OCI-LY7 (cell line): ENCODE data around the gene IFITM10. TPM values are rescaled to one million over a fixed set of nuclear protein-coding genes. Genes with fewer than 3 reads are reported as not detected.

Experiments used
- BruUV-seq: library from RNA; stranded (reverse); fragments of 400-500 nt; replicated peaks from 2 replicates; lab custom pipeline; 2021; lab: Mats Ljungman, UMichigan
- CTCF ChIA-PET: fragments of 300-600 bp; sonication (Branson Sonifier 250); formaldehyde crosslinking; loops from one replicate; lab custom pipeline; 2022; ENCODE audit warnings: antibody characterized with exemption; ENCODE audit not compliant: unreplicated experiment; lab: Charles Lee
- POLR2A ChIA-PET: fragments of 300-600 bp; sonication (Branson Sonifier 250); formaldehyde crosslinking; loops from one replicate; lab custom pipeline; 2022; ENCODE audit warnings: antibody characterized with exemption; lab: Charles Lee
- DNase-seq: peaks from one replicate; pipeline ENCODE4 v3.0.0-alpha.2; 2015; ENCODE audit warnings: low spot score
- H2AFZ ChIP-seq: fragments of 200-600 bp; sonication (generic), shearing (Covaris generic); 2 replicates; pipeline ENCODE4 v1.6.1; 2014; ENCODE audit warnings: mild to moderate bottlenecking, antibody characterized with exemption, low read length, moderate library complexity
- H3K27ac ChIP-seq: fragments of 200-600 bp; sonication (generic); 2 replicates; pipeline ENCODE4 v1.5.1; 2014; ENCODE audit warnings: mixed run types, low read depth, mild to moderate bottlenecking, moderate library complexity, low read length, inconsistent platforms; ENCODE audit not compliant: poor library complexity, severe bottlenecking
- H3K36me3 ChIP-seq: fragments of 200-600 bp; sonication (generic); 2 replicates; pipeline ENCODE4 v1.6.1; 2014; ENCODE audit warnings: mild to moderate bottlenecking, antibody characterized with exemption, low read length, moderate library complexity, mixed read lengths; ENCODE audit not compliant: insufficient read depth
- H3K4me1 ChIP-seq: fragments of 200-600 bp; sonication (generic); 2 replicates; pipeline ENCODE4 v1.5.1; 2014; ENCODE audit warnings: mild to moderate bottlenecking, low read length; ENCODE audit not compliant: insufficient read depth, poor library complexity, severe bottlenecking
- H3K4me2 ChIP-seq: fragments of 200-600 bp; sonication (generic); 2 replicates; pipeline ENCODE4 v1.6.1; 2014; ENCODE audit warnings: mild to moderate bottlenecking, low read length
- H3K4me3 ChIP-seq: fragments of 200-600 bp; sonication (generic); 2 replicates; pipeline ENCODE4 v1.5.1; 2014; ENCODE audit warnings: mild to moderate bottlenecking, low read depth, low read length; ENCODE audit not compliant: poor library complexity, severe bottlenecking
- H3K79me2 ChIP-seq: fragments of 200-600 bp; sonication (generic); 2 replicates; pipeline ENCODE4 v1.6.1; 2016; ENCODE audit warnings: low read depth, mild to moderate bottlenecking, low read length, moderate library complexity, mixed read lengths; ENCODE audit not compliant: insufficient read depth
- H3K9me2 ChIP-seq: fragments of 200-600 bp; sonication (generic); 2 replicates; pipeline ENCODE4 v1.6.1; 2016; ENCODE audit warnings: mild to moderate bottlenecking, low read length, mixed read lengths; ENCODE audit not compliant: insufficient read depth
- H3K9me3 ChIP-seq: fragments of 200-600 bp; sonication (generic); 2 replicates; pipeline ENCODE4 v1.6.1; 2014; ENCODE audit warnings: mild to moderate bottlenecking, mixed run types, low read length, mixed read lengths
- H4K20me1 ChIP-seq: fragments of 200-600 bp; sonication (generic); 2 replicates; pipeline ENCODE4 v1.6.1; 2014; ENCODE audit warnings: mild to moderate bottlenecking, antibody characterized with exemption, low read length, moderate library complexity, mixed read lengths; ENCODE audit not compliant: insufficient read depth
- EZH2phosphoT487 ChIP-seq: fragments of 200-600 bp; sonication (generic); IDR thresholded peaks from 2 replicates; pipeline ENCODE4 v1.6.1; 2018; ENCODE audit warnings: low read depth, borderline replicate concordance, mild to moderate bottlenecking, mixed run types, antibody characterized with exemption, low read length, moderate library complexity, mixed read lengths
- intact Hi-C: fragments of 100-400 bp; cut with micrococcal nuclease; formaldehyde crosslinking; loops from one replicate; pipeline ENCODE4 v1.10.0; 2022; ENCODE audit not compliant: unreplicated experiment
- total RNA-seq, 2 experiments: library from RNA; depleted of rRNA in 1 of 2; stranded (reverse); fragments of >200 nt in 1 of 2; shearing (Covaris generic) in 1 of 2; gene quantifications; 2 replicates each; pipeline ENCODE4 v1.2.3, GENCODE V29; 2014 to 2022
- TF ChIP-seq, protein P1 (sequence below): fragments of 200-600 bp; sonication (generic); conservative IDR thresholded peaks from 2 replicates; pipeline ENCODE4 v1.5.1; 2014; ENCODE audit warnings: mild to moderate bottlenecking, antibody characterized with exemption, low read length, moderate library complexity, mixed read lengths

The IFITM10 gene
- total RNA-seq, 2 experiments from 2014 or later, result 0.30 to 0.38 TPM

DNA sequence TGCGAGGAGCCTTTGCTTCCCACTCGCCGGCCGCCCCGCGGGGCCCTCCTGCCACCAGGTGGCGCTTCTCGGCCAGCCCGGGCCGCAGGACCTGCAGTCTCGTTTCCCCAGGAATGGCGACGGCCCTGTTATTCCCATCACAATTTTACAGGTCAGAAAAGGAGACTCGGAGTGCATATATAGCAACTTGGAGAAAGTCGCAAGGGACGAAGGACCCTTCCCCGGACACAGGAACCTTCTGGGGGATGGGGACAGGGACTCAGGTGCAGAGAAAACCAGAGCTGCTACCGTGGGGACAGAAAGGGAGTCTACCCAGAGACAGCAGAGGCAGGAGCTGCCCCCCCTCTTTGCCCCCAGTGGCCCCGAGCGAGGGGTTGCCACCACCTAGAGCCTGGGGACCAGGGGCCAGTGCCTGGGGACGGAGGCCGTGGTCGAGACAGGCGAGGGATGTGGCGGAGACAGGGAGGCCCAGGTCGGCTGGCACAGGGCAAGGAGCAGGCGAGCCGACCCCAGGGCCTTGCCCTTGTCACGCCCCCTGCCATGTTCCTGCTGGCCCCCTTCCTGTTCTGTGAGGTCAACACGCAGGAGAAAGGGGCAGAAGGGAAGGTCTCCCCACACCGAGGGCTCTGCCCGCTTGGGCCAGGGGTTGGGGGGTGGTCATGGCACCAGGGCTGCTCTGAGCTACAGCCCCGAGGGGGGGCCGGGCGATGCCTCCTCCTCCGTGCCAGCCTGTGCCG, 56.9 kb downstream of the IFITM10 start:
- H3K9me3 ChIP-seq, result no peaks in the 10 kb centered on the region
- H4K20me1 ChIP-seq, result no peaks in the 10 kb centered on the region
- peak overlapping the region; percentile 45 for H3K4me2 ChIP-seq
- POLR2A ChIA-PET, result no interaction called here
- CTCF ChIA-PET, result interaction anchor here (0.7 to 2.1 kb wide), 3 partner anchors 41 to 147 kb away, joined by 3 to 27 read pairs (median 3); no protein-coding TSS in a partner anchor
- intact Hi-C loops, result loop anchor here (1.0 to 10.0 kb wide), 4 partner anchors 41 to 459 kb away; no protein-coding TSS in a partner anchor
- H3K4me1 ChIP-seq, result no peaks in the 10 kb centered on the region
- peak overlapping the region; percentile 39 for H3K4me3 ChIP-seq
- H2AFZ ChIP-seq, result peak overlapping the region; percentile 92
- peak; percentile 68 for DNase-seq
- no TSS peak for BruUV-seq
- H3K79me2 ChIP-seq, result no peaks in the 10 kb centered on the region
- no peaks in the 10 kb centered on the region for H3K36me3 ChIP-seq
- TF ChIP-seq EZH2phosphoT487, result no peak
- TF ChIP-seq, protein P1, sequence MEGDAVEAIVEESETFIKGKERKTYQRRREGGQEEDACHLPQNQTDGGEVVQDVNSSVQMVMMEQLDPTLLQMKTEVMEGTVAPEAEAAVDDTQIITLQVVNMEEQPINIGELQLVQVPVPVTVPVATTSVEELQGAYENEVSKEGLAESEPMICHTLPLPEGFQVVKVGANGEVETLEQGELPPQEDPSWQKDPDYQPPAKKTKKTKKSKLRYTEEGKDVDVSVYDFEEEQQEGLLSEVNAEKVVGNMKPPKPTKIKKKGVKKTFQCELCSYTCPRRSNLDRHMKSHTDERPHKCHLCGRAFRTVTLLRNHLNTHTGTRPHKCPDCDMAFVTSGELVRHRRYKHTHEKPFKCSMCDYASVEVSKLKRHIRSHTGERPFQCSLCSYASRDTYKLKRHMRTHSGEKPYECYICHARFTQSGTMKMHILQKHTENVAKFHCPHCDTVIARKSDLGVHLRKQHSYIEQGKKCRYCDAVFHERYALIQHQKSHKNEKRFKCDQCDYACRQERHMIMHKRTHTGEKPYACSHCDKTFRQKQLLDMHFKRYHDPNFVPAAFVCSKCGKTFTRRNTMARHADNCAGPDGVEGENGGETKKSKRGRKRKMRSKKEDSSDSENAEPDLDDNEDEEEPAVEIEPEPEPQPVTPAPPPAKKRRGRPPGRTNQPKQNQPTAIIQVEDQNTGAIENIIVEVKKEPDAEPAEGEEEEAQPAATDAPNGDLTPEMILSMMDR, result peak; percentile 97
- H3K9me2 ChIP-seq, result no peaks in the 10 kb centered on the region
- H3K27ac ChIP-seq, result no peak overlapping the region

DNA sequence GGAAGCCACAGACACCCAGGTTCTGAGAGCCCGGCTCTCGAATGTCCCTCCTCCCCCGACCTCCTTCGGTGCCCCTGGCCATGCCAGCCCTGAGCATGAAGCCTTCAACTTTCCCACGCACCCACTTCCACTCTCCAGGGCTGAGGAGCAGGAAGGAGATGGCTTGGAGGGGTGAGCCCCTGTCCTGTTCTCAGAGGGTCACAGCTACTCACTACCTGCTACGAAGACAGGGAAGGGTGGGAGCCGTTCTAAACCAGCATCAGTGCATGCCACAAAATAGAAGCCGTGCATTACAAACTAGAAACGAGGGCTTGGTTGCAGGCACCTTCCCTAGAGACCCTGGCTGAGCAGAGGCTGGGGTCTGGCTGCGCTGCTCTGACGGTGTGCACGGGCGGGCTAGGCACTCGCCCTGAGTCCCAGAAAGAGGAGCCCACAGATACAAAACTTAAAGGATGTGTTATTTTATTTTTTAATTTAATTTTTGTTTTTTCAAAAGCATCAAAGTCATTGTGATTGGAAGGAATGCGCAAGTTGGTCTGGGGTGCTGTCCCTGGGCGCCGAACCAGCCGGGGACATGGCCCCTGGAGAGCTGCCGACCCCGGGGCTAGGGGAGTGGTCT, 57.6 kb downstream of the IFITM10 start:
- ChIA-PET POLR2A (no interaction called here), CTCF (interaction anchor here (0.7 to 2.1 kb wide), 2 partner anchors 40 to 140 kb away, joined by 3 to 27 read pairs; no protein-coding TSS in a partner anchor)
- TF ChIP-seq EZH2phosphoT487, result no peak
- TF ChIP-seq, protein P1, result no peak
- no peaks in the 10 kb centered on the region for H4K20me1 ChIP-seq
- no peaks in the 10 kb centered on the region for H3K9me2 ChIP-seq
- H3K4me1 ChIP-seq, result no peaks in the 10 kb centered on the region
- no peaks in the 10 kb centered on the region for H3K79me2 ChIP-seq
- H3K4me2 ChIP-seq, result no peak overlapping the region
- H3K9me3 ChIP-seq, result no peaks in the 10 kb centered on the region
- BruUV-seq, result no TSS peak
- H3K4me3 ChIP-seq, result no peak overlapping the region
- intact Hi-C loops, result loop anchor here (5.0 to 10.0 kb wide), 3 partner anchors 41 to 459 kb away; no protein-coding TSS in a partner anchor
- no peak overlapping the region; the same call in 1 of the 2 replicates for H2AFZ ChIP-seq
- DNase-seq, result no peak
- H3K27ac ChIP-seq, result no peak overlapping the region
- H3K36me3 ChIP-seq, result no peaks in the 10 kb centered on the region
